Cerebellar nuclear complex (tissue), 1 donor: ENCODE data around the gene TBCC.
"Not testable (repeated sequence)": the region's sequence is repeated elsewhere in the genome, so short reads cannot be mapped to it uniquely, and the experiment has no call there.

Experiments
- DNase-seq, 2 experiments: peaks; one replicate each; lab custom pipeline; 2025; lab: John Stamatoyannopoulos, UW

TBCC gene

GRCh38 chr6:42729731-42730130 is 16.2 kb downstream of the TBCC start:
- no peak for DNase-seq

DNA sequence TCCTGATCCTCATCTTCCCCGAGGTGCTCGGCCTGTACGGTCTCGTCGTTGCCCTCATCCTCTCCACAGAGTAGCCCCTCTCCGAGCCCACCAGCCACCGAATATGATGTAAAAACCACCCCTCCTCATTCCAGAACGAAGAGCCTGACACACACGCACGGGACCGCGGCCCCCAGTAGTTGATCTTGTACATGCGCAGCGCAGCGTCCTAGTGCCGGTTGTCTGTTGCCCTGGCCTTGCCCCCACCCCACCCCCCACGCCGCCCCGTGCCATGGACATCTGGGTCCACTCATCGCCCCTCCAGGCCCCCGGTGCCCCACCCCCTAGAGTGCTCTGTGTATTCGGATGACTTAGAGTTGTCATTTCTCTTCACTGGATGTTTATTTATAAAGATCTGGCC is 18.3 kb downstream of the TBCC start:
- DNase-seq, result no peak

DNA sequence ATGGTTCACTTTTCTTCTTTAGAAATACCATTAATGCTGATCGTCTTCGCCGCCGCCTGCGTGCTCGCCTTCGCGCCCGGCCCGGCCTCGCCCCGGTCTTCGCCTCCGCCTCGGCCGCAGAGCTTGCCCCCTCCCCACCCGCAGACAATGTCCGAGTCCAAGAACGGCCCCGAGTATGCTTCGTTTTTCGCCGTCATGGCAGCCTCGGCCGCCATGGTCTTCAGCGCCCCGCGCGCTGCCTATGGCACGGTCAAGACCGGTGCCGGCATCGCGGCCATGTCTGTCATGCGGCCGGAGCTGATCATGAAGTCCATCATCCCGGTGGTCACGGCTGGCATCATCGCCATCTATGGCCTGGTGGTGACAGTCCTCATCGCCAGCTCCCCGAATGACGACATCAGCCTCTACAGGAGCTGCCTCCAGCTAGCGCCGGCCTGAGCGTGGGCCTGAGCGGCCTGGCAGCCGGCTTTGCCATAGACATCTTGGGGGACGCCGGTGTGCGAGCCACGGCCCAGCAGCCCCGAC is 18.8 kb downstream of the TBCC start:
- no peak for DNase-seq

DNA sequence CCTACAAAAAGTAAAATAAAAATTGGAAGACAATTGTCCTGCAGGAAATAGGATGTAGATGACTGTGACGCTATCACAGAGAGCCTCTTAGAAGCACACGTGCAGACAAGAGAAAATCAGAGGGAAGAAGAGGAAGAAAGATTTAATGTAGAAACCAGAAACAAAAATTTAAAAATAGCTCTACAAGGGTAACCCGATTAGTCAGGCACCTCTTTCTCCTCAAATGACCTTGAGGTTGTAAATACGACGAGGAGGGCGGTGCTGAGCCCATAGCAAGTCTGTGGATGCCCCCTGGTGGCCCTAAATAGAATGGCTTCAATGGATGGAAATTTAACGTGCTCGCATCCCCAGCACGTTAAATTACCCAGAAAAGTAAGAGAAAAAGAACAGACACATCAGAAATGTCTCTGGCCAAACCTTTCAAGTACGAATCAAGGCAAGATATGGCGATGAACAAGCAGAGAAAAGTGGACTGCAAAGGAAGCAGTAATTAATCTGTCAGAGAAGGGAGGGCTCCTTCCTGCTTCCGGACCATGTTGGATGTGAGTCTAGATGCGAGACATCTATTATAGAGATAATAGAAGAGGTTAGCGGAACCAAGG is 19.3 kb downstream of the TBCC start:
- DNase-seq, result peak in 1 of 2 experiments; percentile 58

- DNase-seq, result no peak
These were observed 19.9 kb downstream of the TBCC start for GRCh38 chr6:42726026-42726425.

GRCh38 chr6:42724825-42725224 is 21.1 kb downstream of the TBCC start:
- no peak for DNase-seq

DNA sequence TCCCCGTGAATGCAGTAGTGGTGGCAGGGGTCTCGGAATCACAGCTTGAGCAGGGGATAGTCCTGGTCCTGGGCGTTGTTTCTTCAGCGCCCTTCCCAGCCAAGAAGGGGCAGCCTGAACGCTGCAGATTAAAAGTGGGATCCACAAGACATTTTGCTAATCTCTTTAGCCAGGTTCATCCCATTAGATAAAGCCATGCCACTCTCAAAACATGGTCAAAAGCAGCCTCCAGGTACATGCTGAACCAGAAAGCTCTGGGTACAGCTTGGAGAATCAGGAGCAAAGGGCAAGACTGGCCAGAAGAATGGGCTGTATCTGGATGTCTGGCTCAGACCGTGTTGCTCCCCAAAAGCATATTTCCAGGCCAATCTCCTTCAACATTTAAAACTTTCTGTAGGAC is 23.4 kb downstream of the TBCC start, which contains the start of gene PRPH2:
Gene PRPH2 (minus strand): TSS at position 101 of the 400 bp plus-strand sequence. CDS start 263 bp downstream, outside the sequence.
- DNase-seq, result no peak

DNA sequence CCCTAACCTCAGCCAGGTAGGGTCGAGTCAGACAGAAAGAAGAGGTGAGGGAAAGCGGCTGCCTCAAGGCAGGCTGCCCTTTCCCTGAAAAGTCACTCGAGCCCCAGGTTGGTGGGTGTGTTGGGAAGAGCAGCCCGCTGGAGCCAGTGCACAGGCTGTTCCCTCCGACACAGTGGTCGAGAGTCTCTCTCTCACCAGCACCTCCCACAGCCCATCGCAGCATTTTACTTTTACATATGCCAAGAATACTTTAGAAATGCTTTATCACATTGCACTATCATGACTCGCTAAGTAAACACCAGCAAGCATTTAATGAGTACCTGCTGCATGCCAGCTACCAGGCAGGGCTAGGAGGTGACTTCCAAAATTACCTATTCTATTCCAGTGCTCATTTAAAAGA is 25.2 kb downstream of the TBCC start:
- DNase-seq, result no peak

DNA sequence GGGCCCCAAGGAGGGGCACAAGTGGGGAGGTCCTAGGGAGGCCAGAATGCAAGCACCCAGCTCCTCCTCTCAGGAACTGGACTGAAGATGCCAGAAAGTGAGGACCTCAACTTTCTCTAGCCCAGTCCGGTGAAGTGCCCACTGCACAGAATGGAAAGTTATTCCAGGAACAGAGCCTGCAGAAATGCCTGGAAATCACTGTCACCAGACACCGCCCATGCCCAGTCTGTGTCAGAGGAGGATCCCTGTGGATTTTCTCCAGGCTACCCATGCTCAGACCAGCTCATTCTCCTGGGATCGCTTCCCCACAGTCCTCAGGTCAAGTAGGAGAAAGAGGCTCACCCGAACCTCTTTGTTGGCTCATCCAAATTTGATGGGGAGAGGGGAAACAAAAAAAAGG is 30.0 kb downstream of the TBCC start:
- DNase-seq, result no peak

- no peak for DNase-seq
These were observed 31.7 kb downstream of the TBCC start for GRCh38 chr6:42714098-42714761.

DNA sequence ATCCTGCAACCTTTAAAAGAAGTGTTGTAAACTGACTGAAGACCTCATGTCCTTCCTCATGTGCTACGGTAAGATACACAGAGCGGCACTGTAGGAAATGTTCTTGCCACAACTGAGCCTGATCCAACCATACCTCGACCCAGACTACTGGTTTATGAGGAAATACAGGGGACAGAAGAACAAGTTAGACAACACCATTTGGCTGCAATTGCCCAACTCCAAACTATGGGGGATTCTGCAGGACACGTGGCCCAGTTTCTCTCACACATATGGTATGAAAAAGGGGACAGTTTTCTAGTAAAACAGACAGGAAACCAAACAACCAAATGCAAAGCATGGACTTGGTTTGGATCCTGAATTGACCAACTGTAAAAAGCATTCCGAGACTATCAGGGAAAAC is 34.0 kb downstream of the TBCC start:
- DNase-seq, result no peak

DNA sequence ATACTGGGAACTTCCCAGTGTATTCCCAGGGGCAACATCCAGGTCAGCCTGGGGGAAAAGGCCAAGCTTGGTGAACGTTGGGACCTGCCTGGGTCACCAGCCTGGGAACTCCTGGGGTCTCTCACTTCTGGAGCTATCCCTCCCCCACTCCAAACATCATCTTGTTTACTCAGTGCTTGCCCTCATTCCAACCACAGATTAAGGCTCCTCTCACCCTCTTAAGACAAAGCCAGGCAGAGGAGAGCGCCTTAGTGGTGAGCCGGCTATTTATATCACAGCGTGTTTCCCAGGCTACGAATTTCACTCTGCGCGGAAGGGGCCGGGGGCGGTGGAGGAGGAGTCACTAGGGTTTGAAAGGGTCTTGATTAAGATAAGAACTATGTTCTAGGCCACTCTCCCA is 35.6 kb downstream of the TBCC start:
- DNase-seq, result no peak

DNA sequence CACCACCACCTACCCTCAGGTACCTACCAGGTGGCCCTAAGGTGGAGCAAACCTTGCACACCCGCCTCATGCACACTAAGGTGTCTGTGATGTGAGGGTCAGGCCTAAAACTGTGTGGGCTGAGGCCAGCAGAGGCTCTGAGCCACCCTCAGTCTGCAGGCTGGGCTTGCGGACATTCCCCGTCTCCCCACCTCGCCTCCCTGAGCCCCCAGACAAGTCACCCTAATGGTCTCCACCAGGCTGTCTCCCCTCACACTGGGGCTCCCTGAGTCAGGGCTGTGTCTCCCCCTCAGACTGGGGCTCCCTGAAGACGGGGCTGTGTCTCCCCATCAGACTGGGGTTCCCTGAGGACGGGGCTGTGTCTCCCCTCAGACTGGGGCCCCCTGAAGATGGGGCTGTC is 36.0 kb downstream of the TBCC start:
- no peak for DNase-seq

DNA sequence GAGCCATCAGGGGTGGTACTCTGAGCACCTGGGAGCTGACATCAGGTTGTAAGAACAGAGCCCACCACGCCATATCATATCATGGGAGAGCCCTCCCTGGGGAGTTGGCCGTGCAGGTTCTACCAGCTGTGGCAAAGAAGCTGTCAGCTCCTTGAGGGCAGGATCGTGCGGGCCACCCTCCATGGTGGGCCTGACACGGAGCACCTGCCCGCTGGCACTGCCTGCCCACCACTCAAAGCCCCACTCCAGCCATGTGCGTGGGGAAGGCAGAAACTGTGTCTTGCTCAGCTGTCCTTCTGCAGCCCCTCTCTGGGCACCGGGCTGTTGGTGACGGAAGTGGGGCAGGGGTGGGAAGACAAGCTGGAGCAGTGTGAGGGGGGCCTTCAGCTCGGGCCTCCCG is 37.8 kb downstream of the TBCC start:
- DNase-seq, result no peak

- no peak for DNase-seq
These were observed 38.3 kb downstream of the TBCC start for GRCh38 chr6:42707595-42707994.

- no peak for DNase-seq
These were observed 40.9 kb downstream of the TBCC start for GRCh38 chr6:42704937-42705374.

GRCh38 chr6:42704251-42704936 is 41.5 kb downstream of the TBCC start:
- DNase-seq, result no peak

GRCh38 chr6:42702786-42703185 is 43.1 kb downstream of the TBCC start:
- not testable (repeated sequence) for DNase-seq

DNA sequence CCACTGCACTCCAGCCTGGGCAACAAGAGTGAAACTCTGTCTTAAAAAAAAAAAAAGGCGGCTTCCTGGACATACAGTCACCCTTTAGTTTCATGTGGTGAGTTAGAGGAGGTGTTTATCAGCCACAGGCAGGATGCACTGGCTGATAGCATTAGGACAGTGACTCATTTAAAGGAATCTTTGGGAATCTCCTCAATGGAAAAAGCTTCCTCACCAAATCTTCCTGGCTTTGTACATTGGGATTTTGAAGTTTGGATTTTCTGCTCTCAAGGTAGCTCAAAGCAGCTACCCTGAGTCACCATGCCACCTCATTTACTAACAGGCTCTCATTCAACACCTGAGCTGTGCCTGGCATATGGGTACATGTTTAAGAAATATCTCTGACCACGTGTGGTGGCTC is 43.7 kb downstream of the TBCC start:
- no peak for DNase-seq

- no peak for DNase-seq
These were observed 47.7 kb downstream of the TBCC start for GRCh38 chr6:42698217-42698616.

- DNase-seq, result no peak
These were observed 48.6 kb downstream of the TBCC start for GRCh38 chr6:42697268-42697655.

GRCh38 chr6:42696526-42697267 is 49.2 kb downstream of the TBCC start:
- no peak for DNase-seq
